K562 (cell line): Measurements from ENCODE around the gene MAP9. TPM values are rescaled to one million over a fixed set of nuclear protein-coding genes. Genes with fewer than 3 reads are reported as not detected.

ENCODE experiments used
- ATAC-seq: fragments of 200-7000 bp; cut with Tn5 transposase; 3 replicates; pipeline ENCODE4 v1.9.1; 2020; ENCODE audit warnings: moderate library complexity
- BruUV-seq: library from RNA; stranded (reverse); fragments of 400-500 nt; replicated peaks from 2 replicates; lab custom pipeline; 2021; lab: Mats Ljungman, UMichigan
- CTCF ChIA-PET: fragments of 300-600 bp; formaldehyde crosslinking; extraction: SDS; loops from one replicate; lab custom pipeline; 2021; ENCODE audit warnings: low intra/inter-chr PET ratio; lab: Yijun Ruan, JAX
- POLR2A ChIA-PET: fragments of 300-600, 350-650 bp; sonication (Branson Sonifier 250); formaldehyde crosslinking; extraction: SDS; loops from one replicate; lab custom pipeline; 2021; ENCODE audit warnings: antibody characterized with exemption, inconsistent platforms; lab: Yijun Ruan, JAX
- DNase-seq, 4 experiments: peaks; one replicate each; pipeline versions ENCODE4 v3.0.0 to v3.0.0-alpha.2; 2011 to 2018; ENCODE audit warnings: low spot score in 3 of 4, mixed read lengths in 3 of 4; ENCODE audit errors: extremely low read depth in 1 of 4
- FAIRE-seq: peaks from 2 replicates; lab custom pipeline; 2011; peaks lifted over from hg19 to GRCh38; lab: Jason Lieb, UNC
- H2AFZ ChIP-seq: 2 replicates; pipeline ENCODE4 v1.6.0; 2011; ENCODE audit warnings: low read depth, low read length, control low read depth, inconsistent platforms
- H3K27ac ChIP-seq: fragments of 200-600 bp; 3 replicates; pipeline ENCODE4 v1.8.0; 2011; ENCODE audit warnings: low read depth, mild to moderate bottlenecking, control low read depth, inconsistent platforms, low read length, moderate library complexity, mixed read lengths; ENCODE audit errors: extremely low read depth
- H3K27me3 ChIP-seq, 2 experiments: fragments of 300-600 bp in 1 of 2; 2 replicates in 1 of 2; 3 replicates in 1 of 2; pipeline versions ENCODE4 v1.6.0 to v1.8.0; 2011; ENCODE audit warnings: inconsistent platforms in 2 of 2, low read length in 2 of 2, mild to moderate bottlenecking in 1 of 2, mixed read lengths in 1 of 2, moderate library complexity in 1 of 2; ENCODE audit not compliant: control insufficient read depth in 2 of 2, insufficient read depth in 2 of 2
- H3K36me3 ChIP-seq: fragments of 300-600 bp; 3 replicates; pipeline ENCODE4 v1.8.0; 2011; ENCODE audit warnings: mild to moderate bottlenecking, low read length, inconsistent platforms; ENCODE audit not compliant: control insufficient read depth, insufficient read depth
- H3K4me1 ChIP-seq, 2 experiments: fragments of 200-600 bp in 1 of 2; replicated peaks in 1 of 2; 2 replicates in 1 of 2; 3 replicates in 1 of 2; pipeline versions ENCODE4 v1.5.1 to v1.8.0; 2011; ENCODE audit warnings: inconsistent platforms in 2 of 2, low read length in 2 of 2, mild to moderate bottlenecking in 1 of 2, mixed read lengths in 1 of 2, moderate library complexity in 1 of 2; ENCODE audit not compliant: control insufficient read depth in 2 of 2, insufficient read depth in 2 of 2
- H3K4me2 ChIP-seq: 2 replicates; pipeline ENCODE4 v1.6.1; 2011; ENCODE audit warnings: low read length, control low read depth, inconsistent platforms, mixed read lengths; ENCODE audit not compliant: insufficient read depth
- H3K4me3 ChIP-seq: fragments of 200-600 bp; sonication (generic), shearing (Covaris generic); 2 replicates; pipeline ENCODE4 v1.5.1; 2016; ENCODE audit warnings: control low read depth, inconsistent platforms
- H3K79me2 ChIP-seq: fragments of 200-600 bp; 3 replicates; pipeline ENCODE4 v1.8.0; 2011; ENCODE audit warnings: low read length, inconsistent platforms; ENCODE audit not compliant: control insufficient read depth, insufficient read depth
- H3K9ac ChIP-seq, 2 experiments: 2 replicates each; pipeline versions ENCODE4 v1.6.0 to v1.6.1; 2011; ENCODE audit warnings: low read depth in 2 of 2, low read length in 2 of 2, control low read depth in 1 of 2, inconsistent platforms in 1 of 2, mild to moderate bottlenecking in 1 of 2, mixed read lengths in 1 of 2; ENCODE audit not compliant: insufficient read depth in 1 of 2
- H3K9me1 ChIP-seq: one replicate; pipeline ENCODE4 v1.6.0; 2011; ENCODE audit warnings: inconsistent platforms, mild to moderate bottlenecking, low read length, moderate library complexity; ENCODE audit not compliant: control insufficient read depth, insufficient read depth
- H3K9me3 ChIP-seq: replicated peaks from 2 replicates; pipeline ENCODE4 v1.5.1; 2011; ENCODE audit warnings: low read depth, low read length, inconsistent platforms; ENCODE audit not compliant: control insufficient read depth, insufficient read depth
- H4K20me1 ChIP-seq: replicated peaks from 2 replicates; pipeline ENCODE4 v1.6.1; 2011; ENCODE audit warnings: low read length, inconsistent platforms, mixed read lengths; ENCODE audit not compliant: control insufficient read depth, insufficient read depth
- CHAMP1 ChIP-seq: fragments of 450-650 bp; IDR thresholded peaks from 2 replicates; pipeline ENCODE4 v1.6.1; 2016; ENCODE audit warnings: mild to moderate bottlenecking
- CREBBP ChIP-seq: IDR thresholded peaks from one replicate; pipeline ENCODE4 v1.6.1; 2012; ENCODE audit warnings: low read depth, mild to moderate bottlenecking, control low read depth, inconsistent platforms, low read length
- E2F3 ChIP-seq: fragments of 250-450 bp; sonication (Bioruptor Pico); IDR thresholded peaks from 2 replicates; pipeline ENCODE4 v1.4.0; 2020; ENCODE audit warnings: mild to moderate bottlenecking
- NCOA2 ChIP-seq, 2 experiments: fragments of 450-650 bp; IDR thresholded peaks; 2 replicates each; pipeline ENCODE4 v1.6.1; 2018; ENCODE audit warnings: mild to moderate bottlenecking in 2 of 2, moderate library complexity in 1 of 2; ENCODE audit not compliant: partially characterized antibody in 2 of 2
- SAP30 ChIP-seq: fragments of 200-600 bp; sonication (generic); IDR thresholded peaks from 2 replicates; pipeline ENCODE4 v1.6.1; 2012; ENCODE audit warnings: borderline replicate concordance, low read depth, mild to moderate bottlenecking, moderate library complexity, low read length, control low read depth, inconsistent platforms; ENCODE audit not compliant: insufficient read depth, poor library complexity, severe bottlenecking
- SRSF7 ChIP-seq: fragments of 200-400 bp; formaldehyde crosslinking; optimal IDR thresholded peaks from 2 replicates; pipeline ENCODE3; 2017; ENCODE audit warnings: mild to moderate bottlenecking, low read depth, low read length
- XRCC4 ChIP-seq: IDR thresholded peaks from one replicate; pipeline ENCODE4 v1.6.1; 2011; ENCODE audit not compliant: insufficient read depth, insufficient read length; ENCODE audit errors: extremely low read depth
- ZC3H11A ChIP-seq: IDR thresholded peaks from 2 replicates; pipeline ENCODE4 v1.6.1; 2012; ENCODE audit warnings: low read depth, low read length, improper control_type of control experiment
- ZNF696 ChIP-seq: fragments of 250-450 bp; sonication (Bioruptor Pico); conservative IDR thresholded peaks from 2 replicates; pipeline ENCODE4 v1.4.0; 2020; ENCODE audit warnings: mild to moderate bottlenecking, moderate library complexity
- ZNF699 ChIP-seq: fragments of 250-450 bp; sonication (Bioruptor Pico); IDR thresholded peaks from 2 replicates; pipeline ENCODE4 v1.8.0; 2021; ENCODE audit warnings: mild to moderate bottlenecking, moderate library complexity; ENCODE audit not compliant: insufficient replicate concordance
- WGBS: fragments of 100-300 bp; shearing (Covaris generic); methylation state at CpG from one replicate; pipeline ENCODE4 v1.1.6; 2016; ENCODE audit warnings: low coverage, mixed read lengths; ENCODE audit not compliant: insufficient coverage; ENCODE audit errors: missing lambda C conversion rate; 5-methylcytosine and 5-hydroxymethylcytosine counted together
- in situ Hi-C: fragments of 300-500 bp; cut with MboI; formaldehyde crosslinking; loops from 4 replicates; pipeline ENCODE4 v1.15.0; 2018; ENCODE audit warnings: inconsistent platforms, mixed read lengths
- intact Hi-C: fragments of 100-400 bp; cut with micrococcal nuclease; formaldehyde crosslinking; loops from 2 replicates; pipeline ENCODE4 v1.14.2; 2022
- polyA plus RNA-seq, 8 experiments: library from polyadenylated mRNA; depleted of rRNA in 4 of 8; stranded (reverse) in 5 of 8; unstranded in 3 of 8; fragments of >200 nt; fragmentation: Nextera tagmentation in 2 of 8; fragmentation: Illumina TruSeq in 1 of 8; extraction: Ambion mirVana in 2 of 8; extraction: Trizol in 1 of 8; gene quantifications; 2 replicates each; pipeline versions ENCODE4 v1.2.1 to v1.2.3, GENCODE V29; 2011 to 2014; ENCODE audit warnings: inconsistent platforms in 1 of 8, missing spikeins in 1 of 8
- total RNA-seq, 7 experiments: library from RNA; depleted of rRNA in 6 of 7; stranded (reverse); fragments of >200 nt in 6 of 7; fragmentation: Illumina TruSeq in 2 of 7; extraction: Trizol in 2 of 7; gene quantifications; 2 replicates each; pipeline versions ENCODE4 v1.2.1 to v1.2.3, GENCODE V29; 2011 to 2021; ENCODE audit warnings: low replicate concordance in 1 of 7
- TF ChIP-seq, protein P1 (sequence below): fragments of 450-650 bp; formaldehyde crosslinking; conservative IDR thresholded peaks from 2 replicates; pipeline ENCODE4 v1.4.0; 2022; ENCODE audit warnings: mild to moderate bottlenecking, missing genetic modification characterization
- TF ChIP-seq, protein P2 (sequence below): fragments of 250-450 bp; sonication (Bioruptor Pico); IDR thresholded peaks from 2 replicates; pipeline ENCODE4 v1.8.0; 2021; ENCODE audit warnings: moderate library complexity, mild to moderate bottlenecking, inconsistent platforms

The MAP9 gene
- total and polyA plus RNA-seq, 9 of the 15 experiments (the other 6 are each of a cell fraction or from before 2014, with no cell fraction given) = 0.04 to 0.09 TPM; not detected in 7

- Histone ChIP-seq H3K9me1 (no peaks in the 10 kb centered on the region), H3K9ac (no peak overlapping the region), H3K79me2 (no peaks in the 10 kb centered on the region), H3K27ac (no peak overlapping the region), H3K4me2 (no peak overlapping the region), H3K4me1 (no peaks in the 10 kb centered on the region), H3K9me3 (no peaks in the 10 kb centered on the region), H3K36me3 (no peaks in the 10 kb centered on the region), H3K4me3 (no peak overlapping the region), H3K27me3 (no peaks in the 10 kb centered on the region), H4K20me1 (no peaks in the 10 kb centered on the region)
- CTCF ChIA-PET = no interaction called here
- ATAC-seq = no peak
- no peak for FAIRE-seq
- POLR2A ChIA-PET = no interaction called here
- in situ Hi-C loops = no loop called here
- intact Hi-C loops = no loop called here
- 0% methylated on average over 7 of the region's 7 CpGs for WGBS
- no peak for DNase-seq
- no TSS peak for BruUV-seq
- TF ChIP-seq, protein P1, sequence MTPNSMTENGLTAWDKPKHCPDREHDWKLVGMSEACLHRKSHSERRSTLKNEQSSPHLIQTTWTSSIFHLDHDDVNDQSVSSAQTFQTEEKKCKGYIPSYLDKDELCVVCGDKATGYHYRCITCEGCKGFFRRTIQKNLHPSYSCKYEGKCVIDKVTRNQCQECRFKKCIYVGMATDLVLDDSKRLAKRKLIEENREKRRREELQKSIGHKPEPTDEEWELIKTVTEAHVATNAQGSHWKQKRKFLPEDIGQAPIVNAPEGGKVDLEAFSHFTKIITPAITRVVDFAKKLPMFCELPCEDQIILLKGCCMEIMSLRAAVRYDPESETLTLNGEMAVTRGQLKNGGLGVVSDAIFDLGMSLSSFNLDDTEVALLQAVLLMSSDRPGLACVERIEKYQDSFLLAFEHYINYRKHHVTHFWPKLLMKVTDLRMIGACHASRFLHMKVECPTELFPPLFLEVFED = no peak
- TF ChIP-seq E2F3 = no peak
- no peak for TF ChIP-seq CHAMP1
- TF ChIP-seq NCOA2 (IDR thresholded peaks at IDR 0.05; ENCODE audit: partially characterized antibody in 2 of 2) = no peak
- TF ChIP-seq ZNF699 = no peak
- TF ChIP-seq CREBBP = no peak
- no peak for TF ChIP-seq ZNF696 (CRISPR knock-in tag)
- no peak for TF ChIP-seq SRSF7
- TF ChIP-seq XRCC4 = no peak
- no peak for TF ChIP-seq ZC3H11A
- TF ChIP-seq, protein P2, sequence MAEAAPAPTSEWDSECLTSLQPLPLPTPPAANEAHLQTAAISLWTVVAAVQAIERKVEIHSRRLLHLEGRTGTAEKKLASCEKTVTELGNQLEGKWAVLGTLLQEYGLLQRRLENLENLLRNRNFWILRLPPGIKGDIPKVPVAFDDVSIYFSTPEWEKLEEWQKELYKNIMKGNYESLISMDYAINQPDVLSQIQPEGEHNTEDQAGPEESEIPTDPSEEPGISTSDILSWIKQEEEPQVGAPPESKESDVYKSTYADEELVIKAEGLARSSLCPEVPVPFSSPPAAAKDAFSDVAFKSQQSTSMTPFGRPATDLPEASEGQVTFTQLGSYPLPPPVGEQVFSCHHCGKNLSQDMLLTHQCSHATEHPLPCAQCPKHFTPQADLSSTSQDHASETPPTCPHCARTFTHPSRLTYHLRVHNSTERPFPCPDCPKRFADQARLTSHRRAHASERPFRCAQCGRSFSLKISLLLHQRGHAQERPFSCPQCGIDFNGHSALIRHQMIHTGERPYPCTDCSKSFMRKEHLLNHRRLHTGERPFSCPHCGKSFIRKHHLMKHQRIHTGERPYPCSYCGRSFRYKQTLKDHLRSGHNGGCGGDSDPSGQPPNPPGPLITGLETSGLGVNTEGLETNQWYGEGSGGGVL (CRISPR knock-in tag) = no peak
- TF ChIP-seq SAP30 = no peak
- TF ChIP-seq, all 486 proteins: peak for 0
- H2AFZ ChIP-seq = no peak overlapping the region
Observed at GRCh38 chr4:155399974-155400697, 23.4 kb upstream of the MAP9 start.
